AG09319 (cell line): ENCODE results near the gene SIPA1L3.

Source experiments
- DNase-seq: peaks from one replicate; pipeline ENCODE4 v3.0.0-alpha.2; 2010; ENCODE audit warnings: low read depth; ENCODE audit errors: extremely low read depth
- CTCF ChIP-seq: IDR thresholded peaks from 2 replicates; pipeline ENCODE4 v1.5.1; 2011; ENCODE audit warnings: low read depth, mild to moderate bottlenecking, inconsistent platforms, low read length, moderate library complexity

Gene SIPA1L3

GRCh38 chr19:38175422-38175821, 268.4 kb downstream of the SIPA1L3 start:
- no peak for TF ChIP-seq CTCF

DNA sequence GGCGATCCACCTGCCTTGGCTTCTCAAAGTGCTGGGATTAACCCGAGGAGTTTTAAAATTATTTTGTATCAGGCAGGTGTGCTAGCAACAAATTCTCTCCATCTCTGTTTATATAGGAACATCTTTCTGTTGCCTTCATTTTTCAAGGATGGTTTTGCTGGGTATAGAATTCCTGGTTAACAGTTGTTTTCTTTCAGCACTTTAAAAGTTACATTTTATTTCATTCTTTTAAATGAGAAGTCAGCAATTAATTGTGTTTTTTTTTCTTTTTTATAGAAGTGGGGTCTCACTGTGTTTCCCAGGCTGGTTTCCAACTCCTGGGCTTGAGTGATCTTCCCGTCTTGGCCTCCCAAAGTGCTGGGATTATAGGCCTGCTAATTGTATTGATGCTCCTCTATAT, 273.1 kb downstream of the SIPA1L3 start:
- no peak for DNase-seq
- no peak for TF ChIP-seq CTCF

More at GRCh38 chr19:38175422-38175821, 268.4 kb downstream of the SIPA1L3 start:
- DNase-seq, result no peak

DNA sequence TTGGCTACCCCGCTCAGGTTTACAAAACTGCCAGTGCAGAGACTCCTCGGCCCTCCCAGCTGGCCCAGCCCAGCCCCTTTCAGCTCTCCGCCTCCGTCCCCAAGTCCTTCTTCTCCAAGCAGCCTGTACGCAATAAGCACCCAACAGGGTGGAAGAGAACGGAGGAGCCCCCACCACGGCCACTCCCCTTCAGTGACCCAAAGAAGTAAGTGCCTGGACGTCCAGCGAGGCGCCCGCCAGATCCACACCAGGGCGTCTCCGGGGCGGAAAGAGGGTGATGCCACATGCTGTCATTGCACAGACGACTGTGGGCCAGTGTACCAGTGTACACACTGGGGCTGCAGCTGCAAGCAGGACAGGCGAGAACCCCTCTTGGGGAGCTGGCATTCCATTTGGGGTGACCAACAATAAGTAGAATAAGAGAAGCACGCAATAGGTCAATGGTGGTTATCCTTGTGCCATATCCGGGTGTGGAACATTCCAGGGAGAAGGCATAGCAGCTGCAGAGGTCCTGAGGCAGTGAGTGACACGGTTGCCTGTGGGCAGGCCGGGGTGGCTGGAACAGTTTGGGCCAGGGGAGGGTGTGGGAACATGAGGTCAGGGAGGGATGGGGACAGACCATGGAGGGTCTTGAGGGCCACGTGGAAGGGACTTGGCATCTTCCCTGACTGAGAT, 275.7 kb downstream of the SIPA1L3 start:
- no peak for DNase-seq
- TF ChIP-seq CTCF, result no peak

DNA sequence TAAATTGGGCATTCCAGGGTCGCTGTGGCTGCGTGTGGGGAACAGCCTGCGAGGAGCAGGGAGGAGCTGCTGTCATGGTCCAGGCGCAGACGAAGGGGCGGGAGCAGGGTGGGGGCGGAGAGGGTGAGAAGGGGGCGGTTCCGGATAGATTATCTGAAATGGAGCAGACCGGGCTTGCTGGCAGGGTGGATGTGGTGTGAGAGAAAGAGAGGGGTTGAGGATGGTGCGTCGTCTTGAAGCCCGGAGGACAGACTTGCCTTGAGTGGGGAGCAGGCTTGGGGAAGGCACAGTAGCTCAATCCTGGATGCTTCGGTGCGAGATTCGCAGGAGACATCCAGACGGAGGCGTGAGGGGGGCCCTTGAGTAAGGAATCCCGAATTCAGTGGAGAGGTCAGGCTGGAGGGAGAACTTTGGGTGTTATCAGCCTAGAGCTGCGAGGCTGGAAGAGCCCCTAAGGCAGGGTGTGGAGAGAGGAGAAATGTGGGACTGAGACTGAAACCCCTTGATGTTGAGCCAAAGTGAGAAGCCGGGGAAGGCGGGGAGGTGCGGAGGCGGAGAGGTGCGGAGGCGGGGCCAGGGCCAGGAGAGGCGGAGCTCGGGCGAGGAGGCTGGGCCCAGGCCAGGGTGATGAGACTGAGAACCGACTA, 276.4 kb downstream of the SIPA1L3 start:
- TF ChIP-seq CTCF, result no peak
- DNase-seq, result no peak

- no peak for DNase-seq
- no peak for TF ChIP-seq CTCF
Observed at GRCh38 chr19:38184815-38185214, 277.8 kb downstream of the SIPA1L3 start.

DNA sequence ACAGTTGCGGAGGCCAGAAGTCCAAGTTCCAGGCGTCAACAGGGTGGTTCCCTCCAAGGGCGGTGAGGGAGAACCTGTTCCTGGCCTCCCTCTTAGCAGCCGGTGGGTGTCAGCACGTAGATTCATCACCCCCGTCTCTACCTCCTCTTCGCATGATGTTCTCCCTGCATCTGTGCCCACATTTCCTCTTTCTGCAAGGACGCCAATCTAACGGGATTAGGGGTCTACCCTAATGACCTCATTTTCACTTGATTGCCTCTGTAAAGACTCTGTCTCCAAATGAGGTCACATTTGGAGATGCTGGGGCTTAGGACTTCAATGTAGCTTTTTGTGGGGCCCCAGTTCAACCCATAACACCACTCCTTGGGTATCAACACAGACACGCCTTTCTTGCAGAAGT, 278.6 kb downstream of the SIPA1L3 start:
- no peak for TF ChIP-seq CTCF
- DNase-seq, result no peak

GRCh38 chr19:38190061-38190460, 283.1 kb downstream of the SIPA1L3 start:
- no peak for TF ChIP-seq CTCF
- no peak for DNase-seq
